Glomerular visceral epithelial cell (primary cell): ENCODE measurements around the gene FEM1C.

ENCODE experiments used
- DNase-seq: peaks from one replicate; pipeline ENCODE4 v3.0.0-alpha.2; 2016; ENCODE audit errors: extremely low spot score

The FEM1C gene

GRCh38 chr5:115557667-115558387 lies 13.3 kb upstream of the FEM1C start:
- no peak for DNase-seq

DNA sequence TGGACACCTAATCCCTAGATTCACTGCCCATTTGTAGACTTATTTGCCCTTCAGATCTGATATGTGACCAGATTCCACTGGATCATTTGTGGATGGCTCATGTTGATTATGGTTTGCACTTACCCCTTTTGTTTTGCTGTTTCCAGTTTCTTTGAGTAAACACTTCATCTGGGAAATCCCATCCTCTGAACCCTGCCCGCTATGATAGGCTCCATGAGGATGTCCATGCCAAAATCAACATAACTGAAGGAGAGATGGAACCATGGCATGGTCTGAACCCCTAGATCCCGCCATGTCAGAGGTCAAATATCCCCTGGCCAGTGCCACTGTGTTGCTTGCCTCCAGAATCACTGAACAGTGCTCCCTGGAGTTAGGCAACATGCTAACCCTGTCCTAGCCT lies 11.7 kb upstream of the FEM1C start:
- DNase-seq: no peak

- no peak for DNase-seq
Measured at GRCh38 chr5:115555084-115555633, 10.6 kb upstream of the FEM1C start.

- DNase-seq: no peak
Measured at GRCh38 chr5:115553082-115553481, 8.5 kb upstream of the FEM1C start.

DNA sequence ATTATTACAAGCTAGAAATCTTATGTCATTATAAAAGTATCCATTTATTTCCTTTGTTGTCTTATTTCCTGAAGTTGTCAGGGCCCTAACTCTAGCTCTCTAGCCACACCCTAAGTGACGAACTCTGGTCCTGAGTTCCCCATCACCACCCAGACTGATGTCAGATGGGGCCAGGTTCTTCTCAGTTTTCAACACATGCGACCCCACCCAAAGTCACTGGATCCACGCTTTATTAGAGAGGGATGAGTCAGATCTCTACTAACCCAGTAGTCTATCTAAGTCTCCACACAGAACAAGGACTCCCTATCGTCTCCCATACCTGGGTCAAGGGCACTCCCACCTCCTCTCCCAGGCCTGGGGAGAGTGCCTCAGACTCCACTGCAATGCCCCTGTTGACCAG lies 6.8 kb upstream of the FEM1C start:
- DNase-seq: no peak

- peak; percentile 36 for DNase-seq
Measured at GRCh38 chr5:115549154-115549553, 4.6 kb upstream of the FEM1C start.

- no peak for DNase-seq
Measured at GRCh38 chr5:115548683-115549082, 4.1 kb upstream of the FEM1C start.

DNA sequence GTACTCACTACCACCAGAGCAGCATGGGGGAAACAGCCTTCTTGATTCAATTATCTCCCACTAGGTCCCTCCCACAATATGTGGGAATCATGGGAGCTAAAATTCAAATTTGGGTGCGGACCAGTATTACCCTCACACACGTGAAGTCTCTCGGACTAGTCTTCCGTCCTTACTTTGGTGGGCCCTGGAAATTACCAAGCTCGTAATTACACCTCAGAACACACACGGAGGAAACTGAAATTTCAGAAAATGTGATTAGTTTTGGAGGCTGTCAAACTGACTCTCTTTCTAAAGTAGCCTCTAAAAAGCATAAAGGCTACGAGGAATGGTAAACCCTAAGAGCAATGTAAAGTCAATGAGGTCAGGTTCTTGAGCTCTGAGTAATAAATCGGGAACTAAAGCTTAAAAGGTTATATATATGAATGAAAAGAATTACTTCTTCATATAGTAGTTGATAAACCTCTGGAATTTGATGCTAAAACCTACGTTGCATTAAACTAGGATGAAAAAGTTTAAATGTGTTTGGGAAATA lies 842 bp upstream of the FEM1C start:
- DNase-seq: no peak

DNA sequence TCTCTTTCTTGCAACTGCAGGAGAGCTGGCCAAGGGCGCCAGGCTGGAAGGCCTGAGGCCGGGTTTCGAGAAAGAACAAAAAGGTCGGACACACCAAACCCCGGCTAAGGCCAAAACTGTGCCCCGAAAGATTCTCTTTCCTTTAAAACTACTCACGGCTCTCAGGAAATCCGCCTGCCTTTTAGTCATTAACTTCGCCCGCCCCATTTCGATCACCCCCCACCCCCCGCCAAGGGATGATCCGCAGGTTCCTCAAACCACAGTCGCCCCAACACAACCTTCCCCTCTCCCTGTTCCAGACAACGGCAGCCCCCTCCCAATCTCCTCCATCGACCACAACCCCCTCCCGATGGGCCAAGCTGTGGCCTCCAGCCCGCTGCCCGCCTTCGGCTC lies 536 bp downstream of the FEM1C start:
- peak; percentile 56 for DNase-seq

DNA sequence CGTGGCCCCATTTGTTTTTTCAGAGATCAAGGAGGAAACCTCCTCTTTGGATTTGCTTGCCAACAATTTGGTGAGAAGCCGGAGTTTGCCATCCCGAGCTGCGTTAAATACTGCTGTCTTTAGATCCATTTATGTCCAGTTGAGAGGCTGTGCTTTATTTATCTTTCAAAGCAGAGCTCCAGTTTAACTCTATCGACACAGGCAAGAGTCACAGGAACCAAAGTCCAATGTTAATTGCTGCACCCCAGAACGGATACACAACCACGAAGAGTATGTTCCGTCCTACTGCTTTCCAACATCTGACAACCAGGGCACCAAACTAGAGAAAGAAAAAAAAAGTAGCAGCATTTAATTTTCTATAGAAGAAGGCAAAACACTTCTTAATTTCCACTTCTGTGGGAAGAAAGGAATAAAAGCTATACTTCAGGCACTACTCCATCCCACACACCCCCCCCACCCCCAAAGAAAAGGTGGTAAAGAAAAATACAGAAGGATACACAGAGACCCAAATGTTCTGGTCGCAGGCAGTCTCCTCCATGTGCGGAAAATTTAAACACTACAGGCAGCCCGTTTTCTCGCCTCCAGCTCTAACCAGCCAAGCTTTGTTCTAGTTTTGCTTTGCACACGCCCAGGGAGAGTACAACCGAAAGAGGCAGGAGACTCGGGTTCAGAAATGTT lies 1.1 kb downstream of the FEM1C start:
- no peak for DNase-seq

DNA sequence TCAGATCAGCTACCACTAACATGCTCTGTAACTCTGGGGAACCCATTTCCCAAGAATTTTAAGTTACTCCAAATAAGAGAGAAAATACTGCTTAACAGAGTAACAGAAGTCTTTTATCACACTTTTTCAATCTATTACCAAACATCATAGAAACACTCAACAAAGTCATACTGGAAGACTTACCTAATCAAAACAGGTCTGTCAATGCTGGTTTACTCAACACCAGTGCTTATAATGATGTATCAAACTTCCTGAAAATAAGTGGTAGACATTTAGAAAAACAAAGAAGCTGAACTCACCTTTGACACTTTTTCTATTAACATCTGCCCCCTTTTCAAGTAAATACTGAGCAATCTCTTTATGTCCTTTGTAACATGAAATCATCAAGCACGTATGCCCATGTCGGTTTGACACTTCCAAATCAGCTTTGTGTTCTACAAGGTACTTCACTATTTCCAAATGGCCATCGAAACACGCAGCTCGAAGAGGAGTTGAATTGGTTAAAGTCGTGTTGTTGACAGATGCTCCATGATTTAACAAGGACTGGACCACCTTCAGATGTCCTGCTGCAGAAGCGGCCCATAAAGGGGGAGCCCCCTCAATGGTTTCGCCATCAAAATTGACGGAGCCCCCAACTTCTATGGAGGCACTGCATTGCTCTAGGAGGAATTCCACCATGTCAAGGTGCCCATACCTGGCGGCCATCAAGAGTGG lies 1.8 kb downstream of the FEM1C start:
- no peak for DNase-seq

- no peak for DNase-seq
Measured at GRCh38 chr5:115542086-115542485, 2.5 kb downstream of the FEM1C start.

DNA sequence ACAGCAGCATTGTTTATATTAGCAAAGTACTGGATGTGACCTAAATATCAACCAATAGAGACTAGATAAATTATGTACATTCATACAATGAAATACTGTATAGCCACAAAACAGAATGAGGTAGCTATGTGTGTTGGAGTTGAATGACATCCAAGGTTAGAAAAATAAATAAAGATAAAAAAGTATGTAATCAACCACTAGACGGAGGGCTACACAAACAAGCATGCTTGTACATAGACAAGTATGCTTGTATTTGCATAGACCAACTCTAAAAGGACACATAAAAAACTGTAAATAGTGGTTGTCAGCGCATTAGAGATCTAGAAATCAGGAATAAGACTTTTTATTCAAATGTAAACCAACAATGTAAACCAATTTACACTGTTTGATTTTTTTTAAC lies 3.0 kb downstream of the FEM1C start:
- no peak for DNase-seq

DNA sequence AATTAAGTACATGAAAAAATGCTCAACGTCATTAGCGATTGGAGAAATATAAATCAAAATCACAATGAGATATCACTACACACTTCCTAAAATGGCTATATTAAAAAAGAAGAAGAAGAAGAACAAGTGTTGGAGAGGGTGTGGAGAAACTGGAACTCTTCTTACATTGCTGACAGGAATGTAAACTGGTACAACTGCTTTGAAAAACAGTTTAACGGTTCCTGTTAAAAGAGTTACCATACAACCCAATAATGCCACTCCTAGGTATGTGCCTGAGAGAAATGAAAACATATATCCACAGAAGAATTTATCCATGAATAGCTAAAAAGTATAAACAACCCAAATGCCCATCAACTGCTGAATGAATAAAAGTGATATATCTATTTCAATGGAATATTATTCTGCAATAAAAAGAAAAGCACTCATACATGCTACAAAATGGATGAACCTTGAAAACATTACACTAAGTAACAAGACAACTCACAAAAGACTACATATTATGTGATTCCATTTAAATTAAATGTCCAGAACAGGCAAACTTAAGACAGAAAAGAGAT lies 9.0 kb downstream of the FEM1C start:
- no peak for DNase-seq

DNA sequence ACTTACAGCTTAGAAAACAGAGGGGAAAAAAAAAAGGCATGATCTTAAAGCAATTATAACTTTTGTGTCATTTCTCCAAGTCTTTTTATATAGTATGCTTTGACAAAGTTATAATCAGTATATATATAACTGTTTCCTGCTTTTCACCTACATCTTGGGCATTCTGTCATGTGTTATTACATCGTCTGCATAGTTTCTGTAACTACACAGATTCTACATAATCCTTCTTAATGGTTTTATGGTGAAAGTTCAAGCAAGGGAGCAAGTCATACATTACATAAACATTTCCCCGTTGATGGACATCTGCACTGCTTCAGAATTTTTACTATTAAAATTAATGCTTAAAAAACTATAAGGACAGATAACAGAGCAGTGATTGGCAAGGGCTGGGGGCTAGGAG lies 12.1 kb downstream of the FEM1C start:
- peak; percentile 16 for DNase-seq

DNA sequence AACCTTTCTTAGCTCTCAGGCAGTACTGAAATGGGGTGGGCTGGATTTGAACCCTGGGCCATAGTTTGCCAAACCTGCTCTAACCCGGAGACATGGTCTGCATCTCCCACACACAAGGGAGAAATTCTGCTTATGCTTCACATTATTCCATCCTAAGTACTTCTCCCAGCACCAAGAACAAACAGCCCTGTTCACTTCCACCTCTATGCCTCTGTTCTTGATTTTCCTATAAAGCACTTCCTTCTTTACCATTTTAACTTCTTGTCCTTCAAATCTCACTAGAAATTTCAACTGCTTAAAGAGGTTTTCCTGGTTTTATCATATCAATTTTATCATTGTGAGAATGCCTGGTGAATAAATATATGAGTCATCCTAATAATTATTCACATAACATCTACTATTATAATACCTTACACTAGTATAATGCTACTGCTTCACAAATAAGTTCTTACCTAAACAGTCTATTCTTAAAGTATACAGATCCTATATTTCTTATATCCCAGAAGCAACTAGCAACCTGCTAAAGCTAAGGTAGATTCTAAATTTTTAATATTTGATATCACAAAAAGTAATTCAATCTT lies 12.7 kb downstream of the FEM1C start:
- no peak for DNase-seq

GRCh38 chr5:115531380-115531779 lies 13.2 kb downstream of the FEM1C start:
- DNase-seq: no peak

DNA sequence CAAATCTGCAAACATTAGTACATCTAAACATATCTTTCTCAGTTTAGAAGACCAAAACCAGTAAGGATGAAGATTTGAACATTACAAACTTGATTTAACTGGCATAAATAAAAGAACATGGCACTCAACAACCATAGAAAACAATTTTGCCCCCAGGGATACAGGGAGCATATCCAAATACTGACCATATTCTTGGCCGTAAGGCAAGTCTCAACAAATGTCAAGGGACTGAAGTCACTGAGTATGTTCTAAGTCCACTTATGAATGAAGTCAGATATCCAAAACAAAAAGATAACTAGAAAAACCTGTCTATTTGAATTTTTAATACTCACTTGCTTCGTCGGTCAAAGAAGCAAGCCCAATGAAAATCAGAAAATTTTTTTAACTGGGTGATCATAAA lies 14.1 kb downstream of the FEM1C start:
- DNase-seq: no peak

DNA sequence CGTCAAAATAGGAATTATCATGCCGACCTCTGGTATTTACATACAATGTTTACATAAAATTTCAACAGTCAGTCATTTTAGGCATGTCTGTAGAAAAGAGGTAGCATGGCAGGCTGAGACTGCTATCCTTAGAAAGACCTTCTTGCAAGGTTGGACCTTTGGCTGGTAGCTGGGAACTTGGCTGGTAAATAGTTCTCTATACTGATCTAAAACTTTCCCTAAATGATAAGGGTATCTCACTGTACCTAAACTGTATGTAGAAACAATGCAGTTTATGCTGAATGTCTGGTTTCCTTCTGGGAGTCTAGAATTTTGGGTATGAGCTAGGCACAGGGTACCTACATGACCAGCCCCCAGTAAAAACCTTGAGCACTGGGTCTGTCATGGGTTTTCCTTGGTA lies 18.0 kb downstream of the FEM1C start:
- no peak for DNase-seq

- DNase-seq: no peak
Measured at GRCh38 chr5:115524199-115524847, 20.3 kb downstream of the FEM1C start.

DNA sequence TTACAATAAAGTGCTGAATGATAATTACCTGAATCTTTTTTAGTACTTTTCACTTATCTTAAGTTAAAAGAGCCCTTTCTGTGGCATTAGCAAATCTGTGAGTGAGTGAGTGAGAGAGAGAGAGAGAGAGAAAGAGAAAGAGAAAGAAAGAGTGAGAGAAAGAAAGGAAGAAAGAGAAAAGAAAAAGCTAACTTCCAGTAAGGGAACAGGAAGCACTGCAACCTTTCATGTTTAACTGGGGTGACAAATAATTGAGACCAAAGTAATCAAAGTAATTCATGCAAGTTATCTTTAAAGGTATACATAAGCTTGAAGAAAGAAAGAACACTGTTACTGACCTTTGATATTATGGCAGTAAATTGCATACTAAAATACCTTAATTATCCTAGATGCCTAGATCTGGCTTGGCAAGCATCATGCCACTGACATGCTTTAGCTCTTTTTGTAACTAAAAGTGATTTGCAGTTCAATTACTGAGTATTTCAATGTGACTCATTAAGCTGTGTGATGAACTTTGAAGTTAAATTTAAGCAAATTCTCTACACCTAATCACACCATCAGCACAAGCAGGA lies 21.7 kb downstream of the FEM1C start:
- no peak for DNase-seq
